Heart left ventricle (tissue), 16 donors: ENCODE measurements around the gene ZNF330. TPM values are rescaled to one million over a fixed set of nuclear protein-coding genes. Genes with fewer than 3 reads are reported as not detected.
A peak's percentile ranks its signal among the peaks of the same experiment; 100 is the strongest.
"Not testable (repeated sequence)": the region's sequence is repeated elsewhere in the genome, so short reads cannot be mapped to it uniquely, and the experiment has no call there.

Experiments
- ATAC-seq, 4 donors: fragments of 200-7000 bp; cut with Tn5 transposase; one replicate each; pipeline ENCODE4 v1.9.1; 2020 to 2022; ENCODE audit warnings: moderate library complexity in 4 of 4, mild to moderate bottlenecking in 3 of 4, moderate number of reproducible peaks in 1 of 4
- DNase-seq, 5 donors: peaks; one replicate each; pipeline ENCODE4 v3.0.0-alpha.2; 2020
- H3K27ac ChIP-seq, 12 donors: fragments of 200-600 bp; sonication (generic) in 4 of 12; one replicate each; pipeline versions ENCODE4 v1.5.0 to v1.8.0; 2016 to 2022; ENCODE audit warnings: mild to moderate bottlenecking in 2 of 12
- H3K27me3 ChIP-seq, 9 donors: fragments of 200-600 bp; sonication (generic) in 2 of 9; one replicate each; pipeline versions ENCODE4 v1.5.1 to v1.8.0; 2016 to 2022; ENCODE audit warnings: mild to moderate bottlenecking in 3 of 9
- H3K36me3 ChIP-seq, 9 donors: fragments of 200-600 bp; sonication (generic) in 2 of 9; one replicate each; pipeline versions ENCODE4 v1.5.0 to v1.8.0; 2018 to 2022; ENCODE audit warnings: mild to moderate bottlenecking in 2 of 9
- H3K4me1 ChIP-seq, 12 donors: fragments of 200-600 bp; sonication (generic) in 4 of 12; one replicate each; pipeline versions ENCODE4 v1.5.0 to v1.8.0; 2016 to 2022; ENCODE audit warnings: mild to moderate bottlenecking in 3 of 12
- H3K4me3 ChIP-seq, 12 donors: fragments of 200-600 bp; sonication (generic) in 4 of 12; one replicate each; pipeline versions ENCODE4 v1.5.0 to v1.8.0; 2017 to 2022; ENCODE audit warnings: mild to moderate bottlenecking in 9 of 12, moderate library complexity in 4 of 12
- H3K9me3 ChIP-seq, 12 donors: fragments of 200-600 bp; sonication (generic) in 4 of 12; one replicate each; pipeline versions ENCODE4 v1.5.0 to v1.8.0; 2016 to 2022; ENCODE audit warnings: mild to moderate bottlenecking in 1 of 12
- CTCF ChIP-seq, 12 donors: fragments of 200-600 bp; sonication (generic) in 4 of 12; IDR thresholded peaks; one replicate each; pipeline versions ENCODE4 v1.5.0 to v1.8.0; 2018 to 2022; ENCODE audit warnings: antibody characterized with exemption in 12 of 12, mild to moderate bottlenecking in 5 of 12
- POLR2A ChIP-seq, 2 donors: fragments of 450-650 bp; IDR thresholded peaks; one replicate each; pipeline ENCODE4 v1.6.1; 2017; ENCODE audit warnings: antibody characterized with exemption in 2 of 2, mild to moderate bottlenecking in 2 of 2, moderate library complexity in 2 of 2
- WGBS, 4 donors: extraction: QIAGEN DNeasy Blood & Tissue Kit in 2 of 4; methylation state at CpG; one replicate each; pipeline versions ENCODE4 v1.1.5 to v1.1.7; 2013 to 2018; 5-methylcytosine and 5-hydroxymethylcytosine counted together
- intact Hi-C, 10 donors: fragments of 100-400 bp; cut with DNase I; formaldehyde crosslinking; loops; one replicate each; pipeline versions ENCODE4 v1.11.1 to v1.14.2; 2022
- polyA plus RNA-seq, 2 donors: library from polyadenylated mRNA; stranded (reverse); fragments of 200-250 nt; gene quantifications; one replicate each; pipeline ENCODE4 v1.2.3, GENCODE V29; 2013
- total RNA-seq, 9 donors: library from RNA; depleted of rRNA in 2 of 9; stranded (reverse); fragments of >200 nt in 2 of 9; fragmentation: NEBNext Ultra II Directional in 3 of 9; extraction: Animal tissue kit (Norgen Biotek cat#: 25700) in 3 of 9; gene quantifications; one replicate each; pipeline versions ENCODE4 v1.1.0 to v1.2.4, GENCODE V29; 2016 to 2023
- donor health status: ischemic (EF 13 %, LVEDD 7.1; RV severe dilation, severe dysfunction).
- donor health status: healthy with polysubstance abuse.
- donor health status: DM: no; HTN: yes; CAD: no.
- donor health status: DM: no; HTN: no; CAD: no.
- donor health status: ischemic (EF 25% LVEDD 6.9; RV normal size, moderate dysfunction).
- donor health status: ischemic (EF 25% LVEDD 5.7; RV mildly dilated, moderate dysfunction).
- donor health status: healthy.
- donor health status: DM: yes; HTN: yes; CAD: no.
- donor health status: ischemic (EF 35%, LVEDD 5.7; RV mildly dilated, moderate dysfunction).
- donor health status: nonischemic (EF 11% LVEDD 7.7; RV severe dilation, severe dysfunction).
- donor health status: DM: yes; HTN: yes; CAD: no.
- donor health status: PGD.
- donor health status: ischemic (EF 29% LVEDD 5.4; RV normal size, mild dysfunction).
- donor health status: nonischemic (EF 23%, LVEDD 6.1; RV moderate dilation, normal function).

ZNF330 gene
- total and polyA plus RNA-seq, 11 donors = 54.4 to 183 (median 141) TPM

DNA sequence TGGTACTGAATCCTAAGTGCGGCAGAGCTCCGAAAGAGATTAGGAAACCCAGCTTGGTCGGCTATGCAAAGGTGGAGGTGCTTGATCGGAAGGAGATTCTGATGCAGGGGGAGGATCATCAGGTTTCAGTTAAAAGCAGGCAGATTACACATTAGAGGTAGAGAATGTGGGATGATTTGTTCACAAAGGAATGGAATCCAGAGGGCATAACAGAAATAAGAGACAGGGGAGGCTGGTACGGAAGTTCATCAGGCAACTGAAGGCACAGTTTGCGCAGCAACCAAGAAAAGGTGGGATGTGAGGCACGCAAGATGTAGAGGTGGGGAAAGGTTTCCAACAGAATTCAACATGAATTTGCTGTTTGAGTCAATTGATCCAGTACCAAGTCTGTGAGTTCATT lies 424 bp upstream of the ZNF330 start:
- intact Hi-C loops = loop anchor here in 4 of 10 donors (5.0 to 10.0 kb wide), 4 partner anchors 63 to 1985 kb away; partner anchors contain the start of gene INPP4B (in 1 of the 4)
- ATAC-seq (peak in 1 of 4 donors; percentile 22), DNase-seq (no peak)
- WGBS, 4 donors = 59 to 75% (median 64%) methylated on average over 7 of the region's 7 CpGs
- Histone ChIP-seq H3K4me1 (peaks cover 0 to 59% (median 20%) of the 10 kb centered on the region in 12 donors), H3K36me3 (peaks cover 0 to 32% (median 22%) of the 10 kb centered on the region in 9 donors), H3K9me3 (no peaks in the 10 kb centered on the region), H3K27me3 (no peaks in the 10 kb centered on the region), H3K4me3 (peak overlapping the region; percentile 66 to 98 (median 83)), H3K27ac (peak overlapping the region; percentile 89 to 99 (median 94))
- TF ChIP-seq CTCF (IDR thresholded peaks at IDR 0.05) = no peak
- no peak for TF ChIP-seq POLR2A (IDR thresholded peaks at IDR 0.05)

GRCh38 chr4:141223418-141223817 lies 2.7 kb downstream of the ZNF330 start:
- H3K4me3 ChIP-seq = peak overlapping the region in 7 of 12 donors; percentile 24 to 98 (median 86)
- TF ChIP-seq POLR2A (IDR thresholded peaks at IDR 0.05) = no peak
- TF ChIP-seq CTCF (IDR thresholded peaks at IDR 0.05) = no peak
- H3K27ac ChIP-seq = peak overlapping the region in 6 of 12 donors; percentile 26 to 96 (median 67)
- intact Hi-C loops = loop anchor here in 4 of 10 donors (5.0 to 10.0 kb wide), 4 partner anchors 66 to 1981 kb away; partner anchors contain the start of gene INPP4B (in 1 of the 4)
- peaks cover 2 to 63% (median 53%) of the 10 kb centered on the region in 9 donors for H3K36me3 ChIP-seq
- ATAC-seq (peak in 3 of 4 donors; percentile 35 to 60 (median 52)), DNase-seq (no peak)
- H3K27me3 ChIP-seq = no peaks in the 10 kb centered on the region
- no peaks in the 10 kb centered on the region for H3K9me3 ChIP-seq
- 55 to 75% (median 64%) methylated on average over 1 of the region's 1 CpG for WGBS, 4 donors
- peaks cover 0 to 42% (median 18%) of the 10 kb centered on the region in 12 donors for H3K4me1 ChIP-seq

DNA sequence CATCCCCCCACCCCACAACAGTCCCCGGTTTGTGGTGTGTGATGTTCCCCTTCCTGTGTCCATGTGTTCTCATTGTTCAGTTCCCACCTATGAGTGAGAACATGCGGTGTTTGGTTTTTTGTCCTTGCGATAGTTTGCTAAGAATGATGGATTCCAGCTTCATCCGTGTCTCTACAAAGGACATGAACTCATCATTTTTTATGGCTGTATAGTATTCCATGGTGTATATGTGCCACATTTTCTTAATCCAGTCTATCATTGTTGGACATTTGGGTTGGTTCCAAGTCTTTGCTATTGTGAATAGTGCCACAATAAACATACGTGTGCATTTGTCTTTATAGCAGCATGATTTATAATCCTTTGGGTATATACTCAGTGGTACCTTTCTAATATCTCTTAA lies 6.6 kb downstream of the ZNF330 start:
- 88 to 96% (median 96%) methylated on average over 5 of the region's 5 CpGs for WGBS, 4 donors
- not testable (repeated sequence) for H3K27ac ChIP-seq, H3K4me3 ChIP-seq, H3K9me3 ChIP-seq, H3K27me3 ChIP-seq, ATAC-seq, DNase-seq
- peaks cover 0 to 24% (median 10%) of the 10 kb centered on the region in 12 donors for H3K4me1 ChIP-seq
- peaks cover 2 to 100% (median 92%) of the 10 kb centered on the region in 9 donors for H3K36me3 ChIP-seq
- intact Hi-C loops = loop anchor here in 2 of 10 donors (10.0 kb wide), 2 partner anchors 372 to 1978 kb away; no protein-coding TSS in a partner anchor

- Histone ChIP-seq H3K4me1 (peaks cover 0 to 6% (median under 1%) of the 10 kb centered on the region in 12 donors), H3K27me3 (no peaks in the 10 kb centered on the region), H3K4me3 (no peak overlapping the region), H3K36me3 (peaks cover 2 to 100% (median 99%) of the 10 kb centered on the region in 9 donors), H3K9me3 (no peaks in the 10 kb centered on the region), H3K27ac (no peak overlapping the region)
- intact Hi-C loops = loop anchor here in 2 of 10 donors (10.0 kb wide), 2 partner anchors 375 to 1975 kb away; no protein-coding TSS in a partner anchor
- ATAC-seq = peak in 1 of 4 donors; percentile 43
- 82 to 92% (median 86%) methylated on average over 5 of the region's 5 CpGs for WGBS, 4 donors
- DNase-seq = no peak
- TF ChIP-seq CTCF (IDR thresholded peaks at IDR 0.05) (no peak), POLR2A (IDR thresholded peaks at IDR 0.05) (no peak)
Observed at GRCh38 chr4:141229408-141230101, 8.9 kb downstream of the ZNF330 start.
